Progenitor cell of endocrine pancreas (in vitro differentiated cells): Measurements from ENCODE around the gene ALDOC. TPM values are rescaled to one million over a fixed set of nuclear protein-coding genes. Genes with fewer than 3 reads are reported as not detected.

Experiments
- DNase-seq: peaks from one replicate; pipeline ENCODE4 v3.0.0; 2021; ENCODE audit warnings: low spot score; ENCODE audit not compliant: unreplicated experiment
- H3K27ac Mint-ChIP-seq: 2 replicates; pipeline ENCODE4 v1.8.0; 2021; ENCODE audit warnings: mild to moderate bottlenecking, moderate library complexity, mixed read lengths
- H3K27me3 Mint-ChIP-seq: 2 replicates; pipeline ENCODE4 v1.8.0; 2021; ENCODE audit warnings: mixed read lengths
- H3K36me3 Mint-ChIP-seq: 2 replicates; pipeline ENCODE4 v1.8.0; 2022; ENCODE audit warnings: mixed read lengths; ENCODE audit not compliant: insufficient read depth
- H3K4me1 Mint-ChIP-seq: 2 replicates; pipeline ENCODE4 v1.8.0; 2021; ENCODE audit warnings: low read depth, mixed read lengths
- H3K4me3 Mint-ChIP-seq: 2 replicates; pipeline ENCODE4 v1.8.0; 2021; ENCODE audit warnings: low read depth, mild to moderate bottlenecking, moderate library complexity, mixed read lengths
- H3K9me3 Mint-ChIP-seq: 2 replicates; pipeline ENCODE4 v1.8.0; 2021; ENCODE audit warnings: low read depth, mixed read lengths
- total RNA-seq: library from RNA; stranded (reverse); gene quantifications from 2 replicates; pipeline ENCODE4 v1.2.1, GENCODE V29; 2021
- TF ChIP-seq, protein P1 (sequence below): fragments of 200-600 bp; sonication (generic); IDR thresholded peaks from one replicate; pipeline ENCODE4 v1.5.0; 2021; ENCODE audit warnings: antibody characterized with exemption, mild to moderate bottlenecking; ENCODE audit not compliant: unreplicated experiment

The ALDOC gene
- total RNA-seq, 1 donor from 2014 or later, result 4.8 TPM

DNA sequence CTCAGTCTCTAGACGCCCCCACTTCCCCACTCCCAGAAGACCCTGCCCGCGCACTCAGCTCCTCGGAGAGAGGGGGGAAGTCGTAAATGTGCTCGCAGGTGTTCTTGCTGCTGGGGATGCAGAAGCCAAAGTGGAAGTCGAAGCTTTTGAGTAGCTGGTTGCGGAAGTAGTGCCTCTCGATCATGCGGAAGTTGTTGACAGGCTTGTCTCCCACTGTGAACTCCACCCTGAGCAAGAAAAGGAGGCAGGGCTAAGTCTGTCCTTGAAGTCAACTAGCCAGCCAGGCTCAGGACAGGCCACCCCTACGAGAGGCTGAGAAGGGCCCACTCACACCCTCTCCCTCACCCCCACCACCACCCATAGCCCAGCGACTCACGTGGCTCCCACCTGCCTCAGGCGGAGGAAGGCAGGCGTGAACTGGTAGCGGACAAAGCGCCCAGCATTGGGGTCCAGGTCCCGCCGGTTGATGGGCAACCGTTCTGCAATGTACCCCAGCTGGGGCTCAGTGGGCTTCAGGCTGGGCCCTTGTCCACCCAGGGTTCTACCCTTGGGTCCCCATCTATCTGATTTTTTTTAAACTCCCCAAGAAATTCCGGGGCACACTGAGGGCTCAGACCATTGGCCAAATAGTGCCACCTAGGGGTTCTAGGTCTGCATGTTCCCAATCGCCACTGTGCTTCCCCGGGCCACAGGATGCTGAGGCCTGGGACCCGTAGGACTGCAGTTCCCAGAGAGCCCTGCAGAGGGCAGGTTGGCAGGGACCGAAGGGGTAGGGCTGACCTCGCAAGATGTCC lies 28.9 kb downstream of the ALDOC start:
- H3K9me3 Mint-ChIP-seq, result no peaks in the 10 kb centered on the region
- peaks cover 11% of the 10 kb centered on the region for H3K4me1 Mint-ChIP-seq
- no peaks in the 10 kb centered on the region for H3K27me3 Mint-ChIP-seq
- DNase-seq, result peak; percentile 59
- no peak overlapping the region for H3K27ac Mint-ChIP-seq
- peaks cover 1% of the 10 kb centered on the region for H3K36me3 Mint-ChIP-seq
- H3K4me3 Mint-ChIP-seq, result no peak overlapping the region
- TF ChIP-seq, protein P1, sequence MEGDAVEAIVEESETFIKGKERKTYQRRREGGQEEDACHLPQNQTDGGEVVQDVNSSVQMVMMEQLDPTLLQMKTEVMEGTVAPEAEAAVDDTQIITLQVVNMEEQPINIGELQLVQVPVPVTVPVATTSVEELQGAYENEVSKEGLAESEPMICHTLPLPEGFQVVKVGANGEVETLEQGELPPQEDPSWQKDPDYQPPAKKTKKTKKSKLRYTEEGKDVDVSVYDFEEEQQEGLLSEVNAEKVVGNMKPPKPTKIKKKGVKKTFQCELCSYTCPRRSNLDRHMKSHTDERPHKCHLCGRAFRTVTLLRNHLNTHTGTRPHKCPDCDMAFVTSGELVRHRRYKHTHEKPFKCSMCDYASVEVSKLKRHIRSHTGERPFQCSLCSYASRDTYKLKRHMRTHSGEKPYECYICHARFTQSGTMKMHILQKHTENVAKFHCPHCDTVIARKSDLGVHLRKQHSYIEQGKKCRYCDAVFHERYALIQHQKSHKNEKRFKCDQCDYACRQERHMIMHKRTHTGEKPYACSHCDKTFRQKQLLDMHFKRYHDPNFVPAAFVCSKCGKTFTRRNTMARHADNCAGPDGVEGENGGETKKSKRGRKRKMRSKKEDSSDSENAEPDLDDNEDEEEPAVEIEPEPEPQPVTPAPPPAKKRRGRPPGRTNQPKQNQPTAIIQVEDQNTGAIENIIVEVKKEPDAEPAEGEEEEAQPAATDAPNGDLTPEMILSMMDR, result peak; percentile 81

DNA sequence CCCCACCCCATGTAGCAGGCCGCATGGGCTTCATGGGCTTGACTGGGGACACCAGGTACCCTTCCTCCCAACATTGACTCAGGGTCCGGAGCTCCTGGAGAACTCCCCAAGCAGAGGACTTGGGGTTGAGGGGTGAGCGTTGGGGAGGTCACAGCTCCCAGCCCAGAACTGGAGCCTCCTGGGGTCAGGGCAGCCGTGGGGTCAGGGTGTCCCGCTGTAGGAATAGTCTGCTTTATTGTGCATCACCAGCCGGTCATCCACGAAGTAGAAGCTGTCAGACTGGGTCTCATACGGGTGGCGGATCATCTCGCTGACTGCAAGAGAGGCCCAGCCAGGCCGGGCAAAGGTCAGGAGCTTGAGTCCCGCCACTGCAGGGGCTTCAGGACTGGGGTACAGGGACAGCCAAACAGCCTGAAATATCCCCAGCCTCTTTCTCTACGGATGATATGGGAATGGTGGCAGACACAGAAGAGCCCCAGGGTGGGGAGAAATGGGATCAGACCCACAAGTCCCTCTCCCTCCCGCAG lies 29.5 kb downstream of the ALDOC start:
- H3K4me3 Mint-ChIP-seq, result no peak overlapping the region
- peaks cover 8% of the 10 kb centered on the region for H3K4me1 Mint-ChIP-seq
- H3K27ac Mint-ChIP-seq, result no peak overlapping the region
- H3K9me3 Mint-ChIP-seq, result no peaks in the 10 kb centered on the region
- no peaks in the 10 kb centered on the region for H3K27me3 Mint-ChIP-seq
- no peak for DNase-seq
- peaks cover 1% of the 10 kb centered on the region for H3K36me3 Mint-ChIP-seq
- TF ChIP-seq, protein P1, result no peak

DNA sequence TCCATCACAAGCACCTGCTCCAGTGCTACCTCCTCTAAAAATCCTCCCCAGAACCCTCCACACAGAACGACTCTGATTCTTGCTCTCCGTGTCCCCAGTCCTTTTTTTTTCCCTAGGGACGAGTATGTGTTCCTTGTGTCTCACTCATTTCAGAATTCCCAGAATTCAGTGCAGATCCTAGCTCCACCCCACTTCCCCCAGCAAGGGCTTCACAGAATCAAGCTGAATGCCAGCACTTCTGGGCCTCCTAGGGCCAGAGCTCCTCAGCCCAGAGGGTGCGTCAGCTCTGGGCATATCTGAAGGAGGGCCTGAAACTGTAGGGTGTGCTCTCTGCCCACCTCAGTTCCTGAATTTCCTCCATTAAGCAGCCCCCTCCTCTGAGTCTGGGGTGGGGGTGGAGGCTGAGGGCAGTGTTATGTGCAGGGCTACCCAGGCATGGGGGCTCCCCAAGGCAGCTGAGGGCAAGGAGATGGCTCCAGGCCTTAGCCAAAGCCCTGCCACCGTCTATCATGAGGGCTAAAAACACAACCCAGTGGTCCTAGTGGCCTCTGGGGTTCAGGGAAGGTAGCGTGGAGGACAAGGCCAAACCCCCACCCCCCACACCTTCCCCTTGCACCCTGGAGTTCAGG lies 30.8 kb downstream of the ALDOC start:
- no peak for DNase-seq
- Mint-ChIP-seq H3K27ac (no peak overlapping the region), H3K4me3 (no peak overlapping the region), H3K9me3 (no peaks in the 10 kb centered on the region), H3K36me3 (peaks cover 1% of the 10 kb centered on the region), H3K4me1 (peaks cover 2% of the 10 kb centered on the region), H3K27me3 (no peaks in the 10 kb centered on the region)
- TF ChIP-seq, protein P1, result no peak

DNA sequence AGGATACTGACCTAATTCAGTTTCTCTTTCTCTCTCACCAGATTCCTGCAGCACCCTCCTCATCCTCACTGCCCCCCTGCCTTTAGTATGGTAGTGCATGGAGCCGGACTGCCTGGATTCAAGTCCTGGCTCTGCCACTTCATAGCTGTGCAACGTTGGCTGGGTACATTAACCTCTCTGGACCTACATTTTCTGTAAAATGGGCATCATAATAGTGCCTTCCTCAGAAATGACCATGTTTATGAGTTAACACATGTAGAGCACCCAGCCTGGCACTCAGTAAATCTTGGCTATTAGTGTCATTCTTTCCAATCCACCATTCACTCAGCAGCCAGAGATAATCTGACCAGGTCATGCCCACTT lies 31.6 kb downstream of the ALDOC start:
- no peaks in the 10 kb centered on the region for H3K9me3 Mint-ChIP-seq
- H3K4me3 Mint-ChIP-seq, result no peak overlapping the region
- H3K4me1 Mint-ChIP-seq, result peaks cover 2% of the 10 kb centered on the region
- peaks cover 1% of the 10 kb centered on the region for H3K36me3 Mint-ChIP-seq
- TF ChIP-seq, protein P1, result no peak
- no peak overlapping the region for H3K27ac Mint-ChIP-seq
- no peak for DNase-seq
- H3K27me3 Mint-ChIP-seq, result no peaks in the 10 kb centered on the region

DNA sequence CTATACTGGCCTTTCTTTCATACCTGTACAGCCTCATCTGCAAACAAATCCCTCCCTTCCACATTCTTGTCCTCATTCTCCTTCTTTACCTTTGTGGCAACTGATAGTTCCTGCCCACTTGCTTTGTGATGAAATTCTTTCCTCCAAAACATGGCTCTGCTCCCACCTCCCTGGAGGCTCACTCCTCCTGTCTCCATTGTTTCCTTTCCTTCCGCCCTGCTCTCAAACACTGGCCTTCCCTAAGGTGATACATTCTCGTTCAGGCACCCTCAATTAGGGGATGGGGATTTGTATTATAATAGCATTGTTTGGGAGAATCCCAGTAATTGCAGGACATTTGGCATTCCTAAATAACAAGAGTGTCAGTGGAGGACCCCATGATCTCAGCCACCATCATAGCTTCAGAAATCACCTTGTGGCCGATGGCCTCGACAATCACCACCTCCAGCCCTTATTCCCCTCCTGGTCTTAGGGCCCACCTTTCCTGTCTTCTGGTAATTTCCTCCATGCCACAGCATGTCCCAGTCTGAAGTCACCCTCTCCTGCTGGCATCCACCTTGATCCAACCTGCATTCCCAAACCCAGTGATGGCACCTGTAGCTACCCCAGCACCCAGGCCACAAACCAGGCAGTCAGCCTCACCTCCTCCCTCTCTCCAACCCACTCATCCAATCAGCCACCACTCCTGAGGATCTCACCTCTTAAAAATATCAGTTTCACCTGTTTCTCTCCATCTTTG lies 32.1 kb downstream of the ALDOC start:
- TF ChIP-seq, protein P1, result no peak
- Mint-ChIP-seq H3K9me3 (no peaks in the 10 kb centered on the region), H3K36me3 (peaks cover 1% of the 10 kb centered on the region), H3K27ac (peak overlapping the region; percentile 54), H3K4me3 (no peak overlapping the region), H3K27me3 (no peaks in the 10 kb centered on the region), H3K4me1 (peaks cover 2% of the 10 kb centered on the region)
- no peak for DNase-seq
